Right cardiac atrium (tissue), 5 donors: Measurements from ENCODE around the gene CXCL14. TPM values are rescaled to one million over a fixed set of nuclear protein-coding genes. Genes with fewer than 3 reads are reported as not detected.
"Not testable (repeated sequence)": the region's sequence is repeated elsewhere in the genome, so short reads cannot be mapped to it uniquely, and the experiment has no call there.

Source experiments
- ATAC-seq, 2 donors: fragments of 200-7000 bp; cut with Tn5 transposase; one replicate each; pipeline versions ENCODE4 v1.8.0 to v1.9.1; 2020; ENCODE audit warnings: moderate library complexity in 2 of 2, mild to moderate bottlenecking in 1 of 2
- DNase-seq, 3 donors: peaks; one replicate each; pipeline ENCODE4 v3.0.0-alpha.2; 2020
- H3K27ac ChIP-seq: one replicate; pipeline ENCODE4 v1.5.1; 2013; ENCODE audit warnings: mild to moderate bottlenecking, low read length, control low read depth, moderate library complexity
- H3K27me3 ChIP-seq: one replicate; pipeline ENCODE4 v1.6.1; 2013; ENCODE audit not compliant: control insufficient read depth, insufficient read depth
- H3K4me1 ChIP-seq: one replicate; pipeline ENCODE4 v1.6.1; 2013; ENCODE audit warnings: low read length; ENCODE audit not compliant: control insufficient read depth, insufficient read depth
- H3K4me3 ChIP-seq: one replicate; pipeline ENCODE4 v1.5.1; 2013; ENCODE audit warnings: low read length, control low read depth
- H3K9me3 ChIP-seq: one replicate; pipeline ENCODE4 v1.6.1; 2013; ENCODE audit warnings: low read length; ENCODE audit not compliant: control insufficient read depth
- WGBS: extraction: QIAGEN DNeasy Blood & Tissue Kit; methylation state at CpG from one replicate; pipeline ENCODE4 v1.1.7; 2013; 5-methylcytosine and 5-hydroxymethylcytosine counted together
- intact Hi-C, 4 donors: fragments of 100-400 bp; cut with DNase I; formaldehyde crosslinking; loops; one replicate each; pipeline versions ENCODE4 v1.11.0 to v1.14.0; 2022 to 2023
- polyA plus RNA-seq: library from polyadenylated mRNA; stranded (reverse); fragments of 200-250 nt; gene quantifications from one replicate; pipeline ENCODE4 v1.2.3, GENCODE V29; 2013
- total RNA-seq, 4 donors: library from RNA; stranded (reverse); fragmentation: NEBNext Ultra II Directional; extraction: Animal tissue kit (Norgen Biotek cat#: 25700); gene quantifications; one replicate each; pipeline ENCODE4 v1.2.1, GENCODE V29; 2021
- donor health status: healthy with polysubstance abuse.
- donor health status: DM: no; HTN: yes; CAD: no.
- donor health status: DM: no; HTN: no; CAD: no.
- donor health status: DM: no; HTN: yes; CAD: no; lungs with severe emphysema.
- donor health status: DM: yes; HTN: yes; CAD: no.

The CXCL14 gene
- total and polyA plus RNA-seq, 5 donors: 0.85 to 8.9 (median 4.5) TPM; not detected in 2

DNA sequence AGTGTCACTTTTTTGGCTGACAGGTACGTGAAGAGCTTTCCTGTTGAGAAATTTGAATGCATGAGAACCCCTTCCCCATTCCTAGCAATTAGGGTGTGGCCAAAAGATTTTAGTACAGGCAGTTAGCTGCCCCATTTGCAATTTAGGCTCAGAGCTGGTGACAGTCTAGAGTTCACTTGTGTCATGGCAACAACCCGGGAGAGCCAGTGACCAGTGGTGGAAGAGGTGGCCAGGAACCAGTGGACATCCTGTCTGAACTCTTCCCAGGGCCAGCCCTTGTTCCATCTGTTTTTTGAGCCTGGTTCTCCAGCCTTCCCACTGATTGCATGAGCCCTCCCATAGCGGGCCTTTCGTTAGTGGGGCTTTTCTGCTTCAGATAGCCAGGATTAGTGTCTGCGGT lies 40.5 kb downstream of the CXCL14 start:
- ATAC-seq: no peak
- no peaks in the 10 kb centered on the region for H3K27me3 ChIP-seq
- WGBS: 83% methylated on average over 5 of the region's 5 CpGs

DNA sequence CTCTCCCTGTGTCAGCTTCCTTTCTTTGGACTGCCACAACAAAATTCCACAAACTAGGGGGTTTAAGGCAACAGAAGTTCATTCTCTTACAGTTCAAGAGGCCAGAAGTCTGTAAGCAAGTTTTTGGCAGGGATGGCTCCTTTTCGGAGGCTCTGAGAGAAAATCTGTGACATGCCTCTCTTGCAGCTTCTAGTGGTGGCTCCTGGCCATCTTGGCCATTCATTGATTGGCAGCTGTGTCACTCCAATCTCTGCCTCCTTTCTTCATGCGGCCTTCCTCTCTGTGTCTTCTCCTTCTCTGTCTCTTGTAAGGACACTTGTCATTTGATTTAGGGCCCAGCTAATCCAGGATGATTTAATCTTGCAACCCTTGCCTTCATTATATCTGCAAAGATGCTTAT lies 41.0 kb downstream of the CXCL14 start:
- H3K4me3 ChIP-seq: no peak overlapping the region
- no peak overlapping the region for H3K27ac ChIP-seq
- H3K4me1 ChIP-seq: no peaks in the 10 kb centered on the region
- DNase-seq (no peak), ATAC-seq (no peak)
- H3K9me3 ChIP-seq: no peaks in the 10 kb centered on the region
- 79% methylated on average over 2 of the region's 2 CpGs for WGBS
- intact Hi-C loops: no loop called here
- no peaks in the 10 kb centered on the region for H3K27me3 ChIP-seq

More for the DNA sequence above, 40.5 kb downstream of the CXCL14 start:
- intact Hi-C loops: no loop called here
- H3K27ac ChIP-seq: no peak overlapping the region
- H3K4me1 ChIP-seq: no peaks in the 10 kb centered on the region
- no peaks in the 10 kb centered on the region for H3K9me3 ChIP-seq
- no peak overlapping the region for H3K4me3 ChIP-seq
- DNase-seq: no peak

DNA sequence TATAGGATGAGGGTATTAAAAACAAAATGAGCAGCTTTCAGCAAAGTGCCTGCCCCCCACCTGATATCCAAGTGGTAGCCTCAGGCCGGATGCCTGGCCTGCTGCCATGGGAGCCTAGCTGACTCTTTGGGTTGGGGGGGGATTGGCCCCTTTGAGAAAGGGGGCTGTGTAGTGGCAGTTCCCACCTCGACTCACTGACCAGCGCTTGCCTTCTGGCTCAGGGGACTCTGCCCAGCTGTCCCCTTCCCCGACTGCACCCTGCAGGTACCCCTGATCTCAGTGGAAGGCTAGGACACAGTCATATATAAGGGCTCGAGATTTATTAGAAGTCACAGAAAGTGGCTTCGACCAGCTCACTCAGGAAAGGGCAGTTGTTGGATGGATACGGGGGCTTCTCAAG lies 41.5 kb downstream of the CXCL14 start:
- Histone ChIP-seq H3K27me3 (peaks cover 2% of the 10 kb centered on the region), H3K4me1 (no peaks in the 10 kb centered on the region), H3K9me3 (no peaks in the 10 kb centered on the region), H3K27ac (no peak overlapping the region), H3K4me3 (no peak overlapping the region)
- ATAC-seq (no peak), DNase-seq (no peak)
- 51% methylated on average over 7 of the region's 7 CpGs for WGBS
- intact Hi-C loops: no loop called here

DNA sequence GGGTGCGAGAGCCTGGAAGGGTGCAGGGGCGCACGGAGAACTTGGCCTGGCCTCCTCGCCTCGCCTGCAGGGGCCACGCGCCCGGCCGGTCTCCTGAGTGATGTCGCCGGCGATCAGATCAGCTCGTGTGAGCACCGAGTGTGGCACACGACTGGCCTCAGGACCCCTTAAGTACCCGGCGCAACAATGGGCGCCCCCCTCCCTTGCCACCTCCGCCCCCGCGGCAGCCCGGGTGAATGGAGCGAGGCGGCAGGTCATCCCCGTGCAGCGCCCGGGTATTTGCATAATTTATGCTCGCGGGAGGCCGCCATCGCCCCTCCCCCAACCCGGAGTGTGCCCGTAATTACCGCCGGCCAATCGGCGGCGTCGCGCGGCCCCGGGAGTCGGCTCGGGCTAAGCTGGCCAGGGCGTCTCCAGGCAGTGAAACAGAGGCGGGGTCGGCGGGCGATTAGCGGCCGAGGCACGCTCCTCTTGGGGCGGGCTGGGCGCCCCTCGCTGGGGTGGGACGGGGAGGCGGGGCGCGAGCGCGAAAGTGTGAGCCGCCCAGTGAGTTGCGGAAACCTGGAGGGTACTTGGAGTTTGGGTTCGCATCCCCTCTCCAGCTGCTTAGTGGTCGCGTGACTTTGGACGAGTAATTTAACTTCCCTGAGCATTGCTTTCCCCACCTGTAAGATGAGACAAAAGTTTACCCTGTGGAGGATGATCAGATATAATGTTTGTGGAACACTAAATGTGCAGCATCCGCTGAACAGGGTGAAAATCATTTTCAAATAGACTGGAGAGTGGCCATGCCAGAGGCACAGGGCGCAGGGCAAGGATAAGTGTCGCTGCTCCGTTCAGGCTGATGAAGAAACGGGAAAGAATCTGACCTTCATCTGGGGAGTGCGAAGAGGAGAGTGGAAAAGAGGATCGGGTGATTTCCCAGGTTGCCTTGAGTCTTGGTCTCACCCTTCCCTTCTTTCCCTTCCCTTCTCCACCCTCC lies 42.7 kb downstream of the CXCL14 start, which contains the start of gene NEUROG1:
Gene NEUROG1, minus strand, starts transcription at position 145 of the 982 bp plus-strand sequence. CDS start 274 bp downstream, outside the sequence.
- ATAC-seq: no peak

DNA sequence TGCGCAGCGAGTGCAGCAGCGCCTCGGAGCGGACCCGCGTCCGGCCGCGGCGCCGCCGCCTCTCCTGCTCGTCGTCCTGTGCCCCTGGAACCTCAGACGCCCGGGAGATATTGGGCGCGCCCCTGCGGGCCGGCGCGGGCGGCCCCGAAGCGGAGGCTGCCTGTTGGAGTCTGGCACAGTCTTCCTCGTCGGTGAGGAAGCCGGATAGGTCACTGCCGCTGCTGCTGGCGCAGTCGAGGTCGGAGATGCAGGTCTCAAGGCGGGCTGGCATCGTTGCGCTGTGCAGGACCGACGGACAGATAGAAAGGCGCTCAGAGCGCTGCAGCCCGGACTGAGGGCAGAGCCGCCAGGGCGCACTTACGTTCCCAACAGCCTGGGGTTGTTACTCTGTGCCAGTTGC lies 43.4 kb downstream of the CXCL14 start:
- intact Hi-C loops: no loop called here
- no peaks in the 10 kb centered on the region for H3K9me3 ChIP-seq
- H3K27me3 ChIP-seq: peaks cover 10% of the 10 kb centered on the region
- no peak overlapping the region for H3K4me3 ChIP-seq
- 1% methylated on average over 44 of the region's 44 CpGs for WGBS
- DNase-seq (no peak), ATAC-seq (no peak)
- no peak overlapping the region for H3K27ac ChIP-seq
- H3K4me1 ChIP-seq: no peaks in the 10 kb centered on the region

More for the DNA sequence above, 42.7 kb downstream of the CXCL14 start, which contains the start of gene NEUROG1:
- WGBS: 3% methylated on average over 74 of the region's 74 CpGs
- H3K4me3 ChIP-seq: peak within 1 kb of the TSS; percentile 26
- H3K27ac ChIP-seq: no peak within 1 kb of the TSS
- no peaks in the 10 kb centered on the region for H3K9me3 ChIP-seq
- H3K27me3 ChIP-seq: peaks cover 5% of the 10 kb centered on the region
- no peaks in the 10 kb centered on the region for H3K4me1 ChIP-seq
- intact Hi-C loops: no loop called here
- no peak for DNase-seq

DNA sequence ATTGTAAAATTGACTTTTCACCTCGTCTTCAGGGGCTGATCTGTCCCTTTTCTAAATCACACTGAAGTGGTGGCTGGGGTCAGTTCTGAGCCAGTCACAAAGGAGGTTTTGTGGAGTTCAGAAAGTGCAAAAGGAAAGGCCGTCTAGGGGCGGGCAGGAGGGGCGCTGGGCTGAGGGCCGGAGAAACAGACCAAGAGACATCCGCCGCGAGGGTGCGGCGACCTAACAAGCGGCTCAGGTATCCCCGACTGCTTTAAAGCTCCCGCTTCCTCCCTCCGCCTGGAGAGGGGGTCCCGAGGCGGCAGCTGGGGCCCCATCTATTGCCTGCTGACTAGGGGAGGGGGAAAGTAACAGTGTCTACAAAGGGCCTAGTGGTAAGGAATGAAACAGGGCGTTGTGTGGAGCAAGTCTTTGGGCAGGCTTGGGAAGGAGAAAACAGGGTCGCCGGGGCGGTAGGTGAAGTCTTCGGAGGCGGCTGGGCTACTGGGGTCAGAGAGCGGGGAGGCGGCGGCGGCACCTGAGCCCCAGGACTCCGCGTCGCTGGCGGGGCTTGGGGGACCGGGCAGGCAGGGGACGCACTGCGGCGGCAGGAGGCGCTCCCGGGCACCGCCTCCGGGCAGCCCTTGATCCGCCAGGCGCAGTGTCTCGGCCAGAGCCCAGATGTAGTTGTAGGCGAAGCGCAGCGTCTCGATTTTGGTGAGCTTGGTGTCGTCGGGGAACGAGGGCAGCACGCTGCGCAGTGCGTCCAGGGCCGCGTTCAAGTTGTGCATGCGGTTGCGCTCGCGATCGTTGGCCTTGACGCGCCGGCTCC lies 44.0 kb downstream of the CXCL14 start:
- 3% methylated on average over 61 of the region's 61 CpGs for WGBS
- Histone ChIP-seq H3K4me3 (no peak overlapping the region), H3K27me3 (peaks cover 10% of the 10 kb centered on the region), H3K4me1 (no peaks in the 10 kb centered on the region), H3K27ac (no peak overlapping the region), H3K9me3 (no peaks in the 10 kb centered on the region)
- intact Hi-C loops: no loop called here
- ATAC-seq (no peak), DNase-seq (no peak)

DNA sequence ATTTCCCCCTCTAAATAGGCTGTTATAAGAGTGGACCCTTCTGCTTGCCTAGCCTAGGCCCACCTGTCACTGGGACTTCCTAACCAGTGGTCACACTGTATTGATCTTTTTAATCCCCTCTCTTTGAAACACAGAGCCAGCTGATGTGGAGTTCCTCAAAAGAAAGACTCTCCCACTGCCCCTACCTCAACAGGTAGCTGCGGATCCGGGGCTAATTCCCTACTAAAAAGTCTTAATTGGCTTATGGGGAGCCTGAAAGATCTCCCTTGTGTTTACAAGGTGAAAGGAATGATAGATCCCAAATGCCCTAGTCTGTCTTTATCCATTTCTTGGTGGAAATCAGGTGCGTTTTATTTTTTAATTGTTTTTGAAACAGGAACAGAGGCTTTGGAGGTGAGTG lies 45.0 kb downstream of the CXCL14 start:
- 33% methylated on average over 3 of the region's 3 CpGs for WGBS
- Histone ChIP-seq H3K4me1 (no peaks in the 10 kb centered on the region), H3K27me3 (peaks cover 10% of the 10 kb centered on the region), H3K4me3 (no peak overlapping the region), H3K9me3 (no peaks in the 10 kb centered on the region), H3K27ac (no peak overlapping the region)
- intact Hi-C loops: no loop called here
- DNase-seq (no peak), ATAC-seq (no peak)

DNA sequence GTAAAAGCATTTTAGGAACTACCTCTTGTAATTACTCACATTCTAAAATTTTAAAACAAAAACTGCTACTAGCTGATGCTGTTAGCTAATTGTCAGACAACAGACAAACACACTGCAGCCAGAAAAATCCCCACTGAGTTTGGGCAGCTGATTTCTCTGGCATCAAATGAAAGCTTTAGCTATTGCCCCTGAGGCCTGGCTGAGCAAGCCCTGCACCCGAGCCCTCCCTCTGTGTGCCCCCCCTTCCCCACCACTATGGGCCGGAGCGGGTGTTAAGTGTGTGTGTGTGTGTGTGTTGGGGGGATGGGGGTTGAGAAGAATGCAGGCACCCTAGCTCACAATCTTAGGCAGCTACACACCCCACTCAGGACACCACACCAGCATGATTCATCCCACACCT lies 45.5 kb downstream of the CXCL14 start:
- Histone ChIP-seq H3K27ac (no peak overlapping the region), H3K9me3 (no peaks in the 10 kb centered on the region), H3K4me1 (no peaks in the 10 kb centered on the region), H3K4me3 (no peak overlapping the region), H3K27me3 (peaks cover 10% of the 10 kb centered on the region)
- 16% methylated on average over 3 of the region's 3 CpGs for WGBS
- DNase-seq: no peak
- intact Hi-C loops: no loop called here
- no peak for ATAC-seq

DNA sequence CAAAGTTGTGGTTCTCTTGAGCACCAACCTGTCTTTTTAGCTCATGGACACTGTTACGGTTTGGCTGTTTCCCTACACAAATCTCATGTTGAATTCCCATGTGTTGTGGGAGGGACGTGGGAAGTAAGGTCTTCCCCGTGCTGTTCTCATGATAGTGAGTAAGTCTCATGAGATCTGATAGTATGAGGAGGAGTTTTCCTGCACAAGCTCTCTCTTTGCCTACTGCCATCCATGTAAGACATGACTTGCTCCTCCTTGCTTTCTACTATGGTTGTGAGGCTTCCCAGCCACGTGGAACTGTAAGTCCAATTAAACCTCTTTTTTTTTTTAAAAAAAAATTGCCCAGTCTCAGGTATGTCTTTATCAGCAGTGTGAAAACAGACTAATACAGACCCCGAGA lies 49.2 kb downstream of the CXCL14 start:
- H3K4me1 ChIP-seq, H3K27ac ChIP-seq, H3K4me3 ChIP-seq, DNase-seq, ATAC-seq, intact Hi-C loops, H3K9me3 ChIP-seq: not testable (repeated sequence)
- 66% methylated on average over 5 of the region's 5 CpGs for WGBS
- peaks cover 12% of the 10 kb centered on the region for H3K27me3 ChIP-seq

DNA sequence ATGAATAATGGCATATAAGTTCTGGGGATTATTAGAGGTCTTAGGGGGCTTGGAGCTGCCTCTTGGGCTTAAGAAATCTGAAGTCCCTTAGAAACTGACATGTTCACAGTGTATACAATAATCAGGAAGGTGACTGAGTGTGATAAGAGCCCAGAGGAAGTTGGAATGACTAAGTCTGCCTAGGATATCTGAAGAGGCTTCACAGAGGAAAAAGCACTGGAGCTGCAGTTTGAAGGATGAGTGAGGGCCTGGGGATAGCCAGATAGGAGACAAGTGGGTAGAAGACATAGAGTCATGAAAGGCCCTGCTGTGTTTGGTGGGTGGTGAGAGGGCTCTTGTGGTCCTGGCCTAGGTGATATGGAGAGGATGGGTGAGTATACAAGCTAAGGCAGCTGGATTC lies 51.9 kb downstream of the CXCL14 start:
- Histone ChIP-seq H3K4me3 (no peak overlapping the region), H3K4me1 (no peaks in the 10 kb centered on the region), H3K9me3 (no peaks in the 10 kb centered on the region), H3K27me3 (peaks cover 7% of the 10 kb centered on the region), H3K27ac (no peak overlapping the region)
- intact Hi-C loops: no loop called here
- DNase-seq: no peak
- no peak for ATAC-seq

DNA sequence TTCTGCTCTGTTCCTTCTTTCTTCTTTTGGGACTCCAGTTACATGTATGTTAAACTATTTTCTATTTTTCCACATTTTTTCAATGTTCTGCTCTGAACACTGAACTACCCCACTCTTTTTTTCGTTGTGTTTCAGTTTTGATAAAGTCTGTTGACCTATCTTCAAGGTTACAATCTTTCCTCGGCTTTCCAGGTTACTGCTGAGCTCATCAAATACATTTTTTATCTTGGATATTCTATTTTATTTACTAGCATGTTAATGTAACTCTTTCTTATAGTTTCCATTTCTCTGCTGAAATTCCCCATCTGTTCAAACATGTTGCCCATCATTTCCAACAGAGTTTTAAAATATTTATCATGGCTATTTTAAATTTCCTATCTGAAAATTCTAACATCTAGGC lies 56.8 kb downstream of the CXCL14 start:
- ATAC-seq: no peak
- Histone ChIP-seq H3K9me3 (no peaks in the 10 kb centered on the region), H3K27me3 (peaks cover 2% of the 10 kb centered on the region), H3K4me1 (no peaks in the 10 kb centered on the region), H3K27ac (no peak overlapping the region), H3K4me3 (no peak overlapping the region)
- intact Hi-C loops: no loop called here
- WGBS: 45% methylated on average over 2 of the region's 2 CpGs
- DNase-seq: no peak
